ACC112 (cell line): ENCODE results near the gene CHCHD3.
A peak's percentile ranks its signal among the peaks of the same experiment; 100 is the strongest.
"Not testable (repeated sequence)": the region's sequence is repeated elsewhere in the genome, so short reads cannot be mapped to it uniquely, and the experiment has no call there.

Experiments used
- H2AFZ ChIP-seq: fragments of 200-600 bp; sonication (generic); one replicate; pipeline ENCODE4 v1.6.0; 2017; ENCODE audit warnings: antibody characterized with exemption, low read length; ENCODE audit not compliant: unreplicated experiment
- H3K27ac ChIP-seq: fragments of 200-600 bp; sonication (generic); 2 replicates; pipeline ENCODE4 v1.5.1; 2014; ENCODE audit warnings: low read depth, mild to moderate bottlenecking, antibody characterized with exemption, low read length, moderate library complexity
- H3K27me3 ChIP-seq: fragments of 200-600 bp; sonication (generic); 2 replicates; pipeline ENCODE4 v1.6.1; 2014; ENCODE audit warnings: mild to moderate bottlenecking, antibody characterized with exemption, low read length, moderate library complexity, mixed read lengths; ENCODE audit not compliant: insufficient read depth
- H3K36me3 ChIP-seq: fragments of 200-600 bp; sonication (generic); 2 replicates; pipeline ENCODE4 v1.6.1; 2016; ENCODE audit warnings: mild to moderate bottlenecking, antibody characterized with exemption, low read length, moderate library complexity, mixed read lengths; ENCODE audit not compliant: insufficient read depth
- H3K4me1 ChIP-seq: fragments of 200-600 bp; sonication (generic); one replicate; pipeline ENCODE4 v1.6.1; 2016; ENCODE audit warnings: low read length, mixed read lengths; ENCODE audit not compliant: insufficient read depth, unreplicated experiment, control insufficient read depth
- H3K4me3 ChIP-seq: fragments of 200-600 bp; sonication (generic); 2 replicates; pipeline ENCODE4 v1.5.1; 2014; ENCODE audit warnings: mild to moderate bottlenecking, low read depth, low read length
- H3K79me2 ChIP-seq: fragments of 200-600 bp; sonication (generic); one replicate; pipeline ENCODE4 v1.6.0; 2016; ENCODE audit warnings: low read length; ENCODE audit not compliant: control insufficient read depth, unreplicated experiment, insufficient read depth

CHCHD3 gene

GRCh38 chr7:132937286-132937685 is 144.6 kb downstream of the CHCHD3 start:
- peaks cover 9% of the 10 kb centered on the region for H3K79me2 ChIP-seq
- H3K36me3 ChIP-seq, result no peaks in the 10 kb centered on the region
- H3K4me1 ChIP-seq, result peaks cover 18% of the 10 kb centered on the region
- H3K4me3 ChIP-seq, result no peak overlapping the region
- no peaks in the 10 kb centered on the region for H3K27me3 ChIP-seq
- H3K27ac ChIP-seq, result no peak overlapping the region
- H2AFZ ChIP-seq, result no peak overlapping the region

DNA sequence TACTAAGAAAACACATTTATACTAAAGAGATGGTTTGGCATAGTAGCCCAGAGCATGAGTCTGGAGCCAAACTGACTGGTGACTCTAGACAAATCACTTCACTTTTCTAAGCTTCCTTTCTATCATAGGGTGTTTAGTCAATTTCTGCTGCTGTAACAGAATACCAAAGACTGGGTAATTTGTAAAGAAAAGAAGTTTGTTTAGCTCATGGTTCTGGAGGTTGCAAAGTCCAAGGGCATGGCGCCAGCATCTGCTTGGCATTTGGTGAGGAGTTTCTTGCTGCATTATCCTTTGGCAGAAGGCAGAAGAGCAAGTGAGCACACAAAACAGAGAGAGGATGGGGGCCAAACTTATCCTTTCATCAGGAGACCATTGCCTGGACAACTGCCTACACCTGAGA is 146.3 kb downstream of the CHCHD3 start:
- no peak overlapping the region for H2AFZ ChIP-seq
- H3K27me3 ChIP-seq, result no peaks in the 10 kb centered on the region
- no peaks in the 10 kb centered on the region for H3K36me3 ChIP-seq
- peaks cover 19% of the 10 kb centered on the region for H3K4me1 ChIP-seq
- peaks cover 6% of the 10 kb centered on the region for H3K79me2 ChIP-seq
- no peak overlapping the region for H3K27ac ChIP-seq
- no peak overlapping the region for H3K4me3 ChIP-seq

DNA sequence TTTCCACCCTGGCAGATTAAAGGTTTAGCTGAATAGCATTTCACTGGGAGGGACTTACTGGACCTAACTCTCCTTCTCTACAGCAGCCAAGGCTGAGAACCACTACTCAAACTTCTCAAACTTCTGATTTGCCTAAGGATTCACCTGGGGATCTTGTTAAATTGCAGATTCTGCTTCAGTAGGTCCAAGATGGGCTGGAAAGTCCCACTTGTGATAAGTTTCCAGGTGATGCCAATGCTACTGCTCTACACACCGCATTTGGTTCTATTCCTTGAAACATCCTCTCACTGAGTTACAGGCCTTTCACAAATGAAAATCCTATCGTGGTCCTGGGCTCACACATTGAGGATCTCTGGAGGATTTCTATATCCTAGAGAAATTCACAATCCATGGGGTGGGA is 147.9 kb downstream of the CHCHD3 start:
- Histone ChIP-seq H3K27ac (no peak overlapping the region), H3K27me3 (no peaks in the 10 kb centered on the region), H3K4me1 (peaks cover 19% of the 10 kb centered on the region), H3K4me3 (no peak overlapping the region), H3K79me2 (peaks cover 4% of the 10 kb centered on the region), H2AFZ (no peak overlapping the region), H3K36me3 (no peaks in the 10 kb centered on the region)

DNA sequence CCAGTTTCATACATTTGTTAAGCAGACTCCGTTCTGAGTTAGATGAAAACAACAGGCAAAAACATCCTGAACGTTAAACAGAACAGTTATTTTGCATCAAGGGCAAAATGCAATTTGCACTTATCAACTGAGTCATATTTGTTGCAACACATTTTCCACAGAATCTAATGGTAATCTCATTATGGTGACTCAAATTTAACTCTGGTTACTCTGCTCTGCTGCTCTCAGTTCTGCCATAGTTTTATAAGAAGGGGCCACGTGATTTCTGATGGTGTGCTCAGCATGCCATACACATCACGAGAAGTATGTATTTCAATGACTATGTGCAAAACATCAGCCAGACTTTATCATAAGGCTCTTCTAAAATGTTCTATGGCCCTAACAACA is 148.8 kb downstream of the CHCHD3 start:
- Histone ChIP-seq H3K27me3 (no peaks in the 10 kb centered on the region), H3K4me3 (peak overlapping the region; percentile 27; the same call in 1 of the 2 replicates), H2AFZ (peak overlapping the region; percentile 61), H3K36me3 (no peaks in the 10 kb centered on the region), H3K79me2 (peaks cover 4% of the 10 kb centered on the region), H3K27ac (peak overlapping the region; percentile 71), H3K4me1 (peaks cover 19% of the 10 kb centered on the region)

DNA sequence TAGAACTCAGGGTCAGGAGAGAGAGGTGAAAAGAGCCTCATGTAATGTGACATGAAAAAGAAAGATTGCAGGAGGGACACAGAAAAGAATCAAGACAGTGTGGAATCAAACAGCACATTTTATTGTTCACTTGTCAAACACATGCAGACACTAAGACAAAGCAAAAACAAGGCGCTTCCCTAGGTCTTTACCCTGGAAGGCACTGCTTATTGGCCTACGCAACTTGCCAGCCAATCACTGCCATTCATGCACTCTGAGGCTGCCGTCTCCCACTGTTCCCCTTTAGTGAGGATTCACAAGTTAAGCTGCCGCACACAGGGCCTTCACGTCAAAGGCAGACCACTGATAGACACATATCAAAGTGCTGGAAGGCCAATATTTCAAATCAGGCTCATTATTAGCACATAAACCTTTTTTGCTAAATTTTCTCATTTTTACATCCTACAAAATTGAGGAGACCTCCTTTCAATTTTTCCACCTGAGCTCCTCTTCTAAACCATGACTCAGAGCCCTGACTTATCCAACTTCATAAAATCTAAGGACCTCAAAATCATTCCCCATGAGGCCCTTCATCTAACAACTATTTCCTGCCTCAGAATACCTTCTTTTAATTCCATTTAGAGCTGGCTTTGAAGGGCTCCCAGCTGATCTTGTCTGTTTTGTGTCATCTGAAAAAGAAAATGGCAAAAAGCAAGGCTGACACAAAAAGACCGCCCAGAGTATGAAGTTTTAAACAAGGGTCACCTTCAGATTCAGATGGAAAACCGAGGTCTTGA is 149.4 kb downstream of the CHCHD3 start:
- Histone ChIP-seq H3K27ac (peak overlapping the region; percentile 71), H3K36me3 (peaks cover 1% of the 10 kb centered on the region; the same call in 1 of the 2 replicates), H3K4me1 (peaks cover 19% of the 10 kb centered on the region), H2AFZ (peak overlapping the region; percentile 61), H3K79me2 (peaks cover 4% of the 10 kb centered on the region), H3K27me3 (no peaks in the 10 kb centered on the region), H3K4me3 (peak overlapping the region; percentile 27; the same call in 1 of the 2 replicates)

GRCh38 chr7:132930881-132931280 is 151.0 kb downstream of the CHCHD3 start:
- H3K27ac ChIP-seq, result no peak overlapping the region
- peaks cover 14% of the 10 kb centered on the region; the same call in 1 of the 2 replicates for H3K36me3 ChIP-seq
- no peak overlapping the region for H2AFZ ChIP-seq
- peaks cover 19% of the 10 kb centered on the region for H3K4me1 ChIP-seq
- H3K27me3 ChIP-seq, result no peaks in the 10 kb centered on the region
- peaks cover 4% of the 10 kb centered on the region for H3K79me2 ChIP-seq
- no peak overlapping the region for H3K4me3 ChIP-seq

GRCh38 chr7:132929944-132930343 is 151.9 kb downstream of the CHCHD3 start:
- H3K27ac ChIP-seq, H3K27me3 ChIP-seq: not testable (repeated sequence)
- H3K36me3 ChIP-seq, result peaks cover 14% of the 10 kb centered on the region; the same call in 1 of the 2 replicates

DNA sequence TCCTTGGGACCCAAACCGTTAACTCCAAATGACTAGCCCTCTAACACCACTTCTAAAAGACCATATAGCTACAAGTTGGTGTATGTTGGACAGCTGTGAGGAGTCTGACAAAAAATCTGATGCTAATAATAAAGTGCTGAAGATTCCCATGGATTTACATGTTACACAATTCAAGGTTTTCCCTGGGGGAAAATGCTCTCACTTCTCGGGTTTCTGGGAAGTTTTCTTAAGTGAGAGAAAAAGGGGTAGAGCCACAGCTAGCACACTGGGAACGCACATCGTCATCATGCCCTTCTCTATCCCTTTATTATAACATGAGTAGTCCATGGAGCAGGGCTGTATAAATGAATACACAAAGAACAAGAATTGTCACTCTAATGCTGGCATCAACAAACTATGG is 162.1 kb downstream of the CHCHD3 start:
- H3K36me3 ChIP-seq, result no peaks in the 10 kb centered on the region
- H2AFZ ChIP-seq, result no peak overlapping the region

More at GRCh38 chr7:132929944-132930343, 151.9 kb downstream of the CHCHD3 start:
- H3K4me1 ChIP-seq, result peaks cover 19% of the 10 kb centered on the region
- H3K79me2 ChIP-seq, H2AFZ ChIP-seq, H3K4me3 ChIP-seq: not testable (repeated sequence)

GRCh38 chr7:132915647-132916046 is 166.2 kb downstream of the CHCHD3 start:
- Histone ChIP-seq H3K27me3 (no peaks in the 10 kb centered on the region), H3K36me3 (peaks cover 2% of the 10 kb centered on the region; the same call in 1 of the 2 replicates), H3K4me1 (no peaks in the 10 kb centered on the region), H2AFZ (no peak overlapping the region), H3K27ac (no peak overlapping the region), H3K4me3 (no peak overlapping the region), H3K79me2 (peaks cover 5% of the 10 kb centered on the region)

More for the DNA sequence above, 162.1 kb downstream of the CHCHD3 start:
- no peaks in the 10 kb centered on the region for H3K27me3 ChIP-seq
- H3K4me3 ChIP-seq, result no peak overlapping the region
- no peaks in the 10 kb centered on the region for H3K4me1 ChIP-seq
- peaks cover 5% of the 10 kb centered on the region for H3K79me2 ChIP-seq
- no peak overlapping the region for H3K27ac ChIP-seq

- H3K27ac ChIP-seq, result no peak overlapping the region
- no peaks in the 10 kb centered on the region for H3K4me1 ChIP-seq
- H3K36me3 ChIP-seq, result peaks cover 2% of the 10 kb centered on the region; the same call in 1 of the 2 replicates
- no peak overlapping the region for H3K4me3 ChIP-seq
- no peak overlapping the region for H2AFZ ChIP-seq
- peaks cover 2% of the 10 kb centered on the region for H3K79me2 ChIP-seq
- no peaks in the 10 kb centered on the region for H3K27me3 ChIP-seq
Measured at GRCh38 chr7:132910657-132911056, 171.2 kb downstream of the CHCHD3 start.

GRCh38 chr7:132907380-132907940 is 174.4 kb downstream of the CHCHD3 start:
- Histone ChIP-seq H3K79me2 (peaks cover 2% of the 10 kb centered on the region), H3K4me3 (no peak overlapping the region), H3K27ac (no peak overlapping the region), H3K36me3 (no peaks in the 10 kb centered on the region), H3K27me3 (no peaks in the 10 kb centered on the region), H2AFZ (no peak overlapping the region), H3K4me1 (no peaks in the 10 kb centered on the region)
